HL-60 (cell line): ENCODE data around the gene ARHGEF12.

Experiments
- DNase-seq, 2 experiments: peaks; one replicate each; pipeline ENCODE4 v3.0.0-alpha.2; 2010 to 2020; ENCODE audit warnings: low read depth in 1 of 2, low spot score in 1 of 2
- H3K27ac ChIP-seq: fragments of 250-450 bp; sonication (Bioruptor Pico); replicated peaks from 2 replicates; pipeline ENCODE4 v1.5.1; 2020; ENCODE audit warnings: mild to moderate bottlenecking, moderate library complexity
- H3K27me3 ChIP-seq: fragments of 250-450 bp; sonication (Bioruptor Pico); 2 replicates; pipeline ENCODE4 v1.5.1; 2021; ENCODE audit warnings: mild to moderate bottlenecking, moderate library complexity; ENCODE audit not compliant: insufficient read depth, poor library complexity, severe bottlenecking
- H3K4me3 ChIP-seq: replicated peaks from 2 replicates; pipeline ENCODE4 v1.5.1; 2011; ENCODE audit warnings: mild to moderate bottlenecking, control low read depth, low read length; ENCODE audit not compliant: insufficient read depth
- CTCF ChIP-seq: IDR thresholded peaks from one replicate; pipeline ENCODE4 v1.5.1; 2011; ENCODE audit warnings: low read length, control low read depth, inconsistent platforms; ENCODE audit not compliant: insufficient read depth
- GABPA ChIP-seq: IDR thresholded peaks from 2 replicates; pipeline ENCODE4 v1.6.1; 2012; ENCODE audit warnings: low read depth
- POLR2AphosphoS5 ChIP-seq: IDR thresholded peaks from 2 replicates; pipeline ENCODE4 v1.6.1; 2012; ENCODE audit warnings: low read depth
- REST ChIP-seq: IDR thresholded peaks from 2 replicates; pipeline ENCODE4 v1.6.1; 2012; ENCODE audit warnings: low read depth; ENCODE audit not compliant: insufficient replicate concordance
- SPI1 ChIP-seq: IDR thresholded peaks from 2 replicates; pipeline ENCODE4 v1.6.1; 2012; ENCODE audit warnings: low read depth, mild to moderate bottlenecking, borderline replicate concordance

Gene ARHGEF12

GRCh38 chr11:120529214-120529613 lies 193.0 kb downstream of the ARHGEF12 start:
- H3K4me3 ChIP-seq, result no peak overlapping the region
- no peak overlapping the region for H3K27ac ChIP-seq
- no peak for DNase-seq
- peaks cover 2% of the 10 kb centered on the region for H3K27me3 ChIP-seq
- TF ChIP-seq REST (no peak), CTCF (no peak), GABPA (no peak), POLR2AphosphoS5 (no peak), SPI1 (no peak)

- no peak for DNase-seq
- H3K27me3 ChIP-seq, result peaks cover 2% of the 10 kb centered on the region
Measured at GRCh38 chr11:120529911-120530310, 193.7 kb downstream of the ARHGEF12 start.

More at GRCh38 chr11:120529911-120530310, 193.7 kb downstream of the ARHGEF12 start:
- TF ChIP-seq REST (no peak), POLR2AphosphoS5 (no peak), CTCF (no peak), SPI1 (no peak), GABPA (no peak)
- H3K27ac ChIP-seq, result no peak overlapping the region
- H3K4me3 ChIP-seq, result no peak overlapping the region
